Measurements from ENCODE around the gene KPNA1.

Gene KPNA1

GRCh38 chr3:122514123-122515019 lies at the start of gene KPNA1:
Gene KPNA1 (minus strand): TSS chr3:122514939. CDS start chr3:122496565, 18,374 bp downstream.
- Mint-ChIP-seq H3K4me3 (peak within 1 kb of the TSS; percentile 80), H3K27me3 (no peaks in the 10 kb centered on the region), H3K36me3 (ENCODE audit: low read depth) (peaks cover 30% of the 10 kb centered on the region), H3K4me1 (ENCODE audit: low read depth) (peaks cover 40% of the 10 kb centered on the region), H3K27ac (peak within 1 kb of the TSS; percentile 90), H3K9me3 (no peaks in the 10 kb centered on the region)
- peak; percentile 91 for DNase-seq

- Mint-ChIP-seq H3K36me3 (ENCODE audit: low read depth) (peaks cover 64% of the 10 kb centered on the region), H3K4me3 (peak within 1 kb of the TSS; percentile 88), H3K9me3 (no peaks in the 10 kb centered on the region), H3K27ac (peak within 1 kb of the TSS; percentile 97), H3K4me1 (ENCODE audit: low read depth) (peaks cover 73% of the 10 kb centered on the region), H3K27me3 (no peaks in the 10 kb centered on the region)
- peak; percentile 84 for DNase-seq
Observed at GRCh38 chr3:122564155-122564912, 49.6 kb upstream of the KPNA1 start, which contains the start of the genes DTX3L and PARP9. Gene DTX3L (plus strand): TSS chr3:122564338. CDS start chr3:122564427, 89 bp downstream. Gene PARP9 (minus strand): TSS chr3:122564300. CDS start chr3:122559620, 4,680 bp downstream.

GRCh38 chr3:122563717-122564025 lies 48.9 kb upstream of the KPNA1 start:
- Mint-ChIP-seq H3K9me3 (no peaks in the 10 kb centered on the region), H3K36me3 (ENCODE audit: low read depth) (peaks cover 64% of the 10 kb centered on the region), H3K27me3 (no peaks in the 10 kb centered on the region), H3K4me1 (ENCODE audit: low read depth) (peaks cover 66% of the 10 kb centered on the region), H3K4me3 (peak overlapping the region; percentile 88), H3K27ac (peak overlapping the region; percentile 97)
- peak; percentile 55 for DNase-seq

GRCh38 chr3:122562923-122563716 lies 48.4 kb upstream of the KPNA1 start:
- H3K36me3 Mint-ChIP-seq (ENCODE audit: low read depth) = peaks cover 64% of the 10 kb centered on the region
- H3K9me3 Mint-ChIP-seq = no peaks in the 10 kb centered on the region
- DNase-seq = no peak
- H3K27me3 Mint-ChIP-seq = no peaks in the 10 kb centered on the region
- peak overlapping the region; percentile 97 for H3K27ac Mint-ChIP-seq
- peak overlapping the region; percentile 88 for H3K4me3 Mint-ChIP-seq
- H3K4me1 Mint-ChIP-seq (ENCODE audit: low read depth) = peaks cover 61% of the 10 kb centered on the region

GRCh38 chr3:122560680-122561079 lies 45.9 kb upstream of the KPNA1 start:
- H3K4me1 Mint-ChIP-seq (ENCODE audit: low read depth) = peaks cover 41% of the 10 kb centered on the region
- no peak overlapping the region for H3K4me3 Mint-ChIP-seq
- peak overlapping the region; percentile 79 for H3K27ac Mint-ChIP-seq
- H3K27me3 Mint-ChIP-seq = no peaks in the 10 kb centered on the region
- DNase-seq = peak; percentile 36
- no peaks in the 10 kb centered on the region for H3K9me3 Mint-ChIP-seq
- peaks cover 66% of the 10 kb centered on the region for H3K36me3 Mint-ChIP-seq (ENCODE audit: low read depth)

GRCh38 chr3:122559906-122560305 lies 45.2 kb upstream of the KPNA1 start:
- H3K9me3 Mint-ChIP-seq = no peaks in the 10 kb centered on the region
- H3K4me1 Mint-ChIP-seq (ENCODE audit: low read depth) = peaks cover 43% of the 10 kb centered on the region
- H3K36me3 Mint-ChIP-seq (ENCODE audit: low read depth) = peaks cover 70% of the 10 kb centered on the region
- no peak for DNase-seq
- no peak overlapping the region for H3K27ac Mint-ChIP-seq
- H3K27me3 Mint-ChIP-seq = no peaks in the 10 kb centered on the region
- H3K4me3 Mint-ChIP-seq = no peak overlapping the region

- Mint-ChIP-seq H3K4me3 (no peak overlapping the region), H3K4me1 (ENCODE audit: low read depth) (peaks cover 44% of the 10 kb centered on the region), H3K27me3 (no peaks in the 10 kb centered on the region), H3K36me3 (ENCODE audit: low read depth) (peaks cover 67% of the 10 kb centered on the region), H3K9me3 (no peaks in the 10 kb centered on the region), H3K27ac (no peak overlapping the region)
- DNase-seq = no peak
Observed at GRCh38 chr3:122558605-122559004, 43.9 kb upstream of the KPNA1 start.

- H3K36me3 Mint-ChIP-seq (ENCODE audit: low read depth) = peaks cover 78% of the 10 kb centered on the region
- H3K4me1 Mint-ChIP-seq (ENCODE audit: low read depth) = peaks cover 37% of the 10 kb centered on the region
- no peaks in the 10 kb centered on the region for H3K9me3 Mint-ChIP-seq
- H3K27ac Mint-ChIP-seq = no peak overlapping the region
- no peak for DNase-seq
- no peaks in the 10 kb centered on the region for H3K27me3 Mint-ChIP-seq
- H3K4me3 Mint-ChIP-seq = no peak overlapping the region
Observed at GRCh38 chr3:122557356-122557755, 42.6 kb upstream of the KPNA1 start.

- peaks cover 89% of the 10 kb centered on the region for H3K36me3 Mint-ChIP-seq (ENCODE audit: low read depth)
- peaks cover 22% of the 10 kb centered on the region for H3K4me1 Mint-ChIP-seq (ENCODE audit: low read depth)
- no peaks in the 10 kb centered on the region for H3K27me3 Mint-ChIP-seq
- H3K4me3 Mint-ChIP-seq = no peak overlapping the region
- no peak overlapping the region for H3K27ac Mint-ChIP-seq
- no peaks in the 10 kb centered on the region for H3K9me3 Mint-ChIP-seq
- no peak for DNase-seq
Observed at GRCh38 chr3:122555275-122556071, 40.7 kb upstream of the KPNA1 start.

- Mint-ChIP-seq H3K4me3 (no peak overlapping the region), H3K27ac (no peak overlapping the region)
Observed at GRCh38 chr3:122553171-122553570, 38.4 kb upstream of the KPNA1 start.

GRCh38 chr3:122548619-122549018 lies 33.9 kb upstream of the KPNA1 start:
- no peak overlapping the region for H3K4me3 Mint-ChIP-seq
- H3K36me3 Mint-ChIP-seq (ENCODE audit: low read depth) = peaks cover 93% of the 10 kb centered on the region
- H3K27me3 Mint-ChIP-seq = no peaks in the 10 kb centered on the region
- H3K27ac Mint-ChIP-seq = no peak overlapping the region
- no peak for DNase-seq
- H3K4me1 Mint-ChIP-seq (ENCODE audit: low read depth) = peaks cover 4% of the 10 kb centered on the region
- H3K9me3 Mint-ChIP-seq = no peaks in the 10 kb centered on the region

More at GRCh38 chr3:122553171-122553570, 38.4 kb upstream of the KPNA1 start:
- Mint-ChIP-seq H3K9me3 (no peaks in the 10 kb centered on the region), H3K36me3 (ENCODE audit: low read depth) (peaks cover 92% of the 10 kb centered on the region), H3K27me3 (no peaks in the 10 kb centered on the region), H3K4me1 (ENCODE audit: low read depth) (peaks cover 18% of the 10 kb centered on the region)
- no peak for DNase-seq

GRCh38 chr3:122548076-122548475 lies 33.3 kb upstream of the KPNA1 start:
- peaks cover 93% of the 10 kb centered on the region for H3K36me3 Mint-ChIP-seq (ENCODE audit: low read depth)
- H3K27me3 Mint-ChIP-seq = no peaks in the 10 kb centered on the region
- H3K27ac Mint-ChIP-seq = no peak overlapping the region

GRCh38 chr3:122546151-122546550 lies 31.4 kb upstream of the KPNA1 start:
- DNase-seq = no peak
- H3K27ac Mint-ChIP-seq = no peak overlapping the region
- H3K36me3 Mint-ChIP-seq (ENCODE audit: low read depth) = peaks cover 83% of the 10 kb centered on the region
- no peaks in the 10 kb centered on the region for H3K4me1 Mint-ChIP-seq (ENCODE audit: low read depth)
- no peaks in the 10 kb centered on the region for H3K27me3 Mint-ChIP-seq
- H3K4me3 Mint-ChIP-seq = no peak overlapping the region
- H3K9me3 Mint-ChIP-seq = no peaks in the 10 kb centered on the region

More at GRCh38 chr3:122548076-122548475, 33.3 kb upstream of the KPNA1 start:
- H3K4me3 Mint-ChIP-seq = no peak overlapping the region
- no peaks in the 10 kb centered on the region for H3K9me3 Mint-ChIP-seq
- no peak for DNase-seq
- peaks cover under 1% of the 10 kb centered on the region for H3K4me1 Mint-ChIP-seq (ENCODE audit: low read depth)

Measured in activated T-cell treated with anti-CD3 and anti-CD28 coated beads, Interleukin-2, amount 50 U/mL, for 24 hours (primary cell).